Amygdala (tissue), 56 donors: ENCODE data around the gene WDPCP.
"Not testable (repeated sequence)": the region's sequence is repeated elsewhere in the genome, so short reads cannot be mapped to it uniquely, and the experiment has no call there.

ENCODE experiments used
- DNase-seq, 56 donors: peaks; one replicate each; lab custom pipeline; 2025; lab: John Stamatoyannopoulos, UW

Gene WDPCP, protein sequence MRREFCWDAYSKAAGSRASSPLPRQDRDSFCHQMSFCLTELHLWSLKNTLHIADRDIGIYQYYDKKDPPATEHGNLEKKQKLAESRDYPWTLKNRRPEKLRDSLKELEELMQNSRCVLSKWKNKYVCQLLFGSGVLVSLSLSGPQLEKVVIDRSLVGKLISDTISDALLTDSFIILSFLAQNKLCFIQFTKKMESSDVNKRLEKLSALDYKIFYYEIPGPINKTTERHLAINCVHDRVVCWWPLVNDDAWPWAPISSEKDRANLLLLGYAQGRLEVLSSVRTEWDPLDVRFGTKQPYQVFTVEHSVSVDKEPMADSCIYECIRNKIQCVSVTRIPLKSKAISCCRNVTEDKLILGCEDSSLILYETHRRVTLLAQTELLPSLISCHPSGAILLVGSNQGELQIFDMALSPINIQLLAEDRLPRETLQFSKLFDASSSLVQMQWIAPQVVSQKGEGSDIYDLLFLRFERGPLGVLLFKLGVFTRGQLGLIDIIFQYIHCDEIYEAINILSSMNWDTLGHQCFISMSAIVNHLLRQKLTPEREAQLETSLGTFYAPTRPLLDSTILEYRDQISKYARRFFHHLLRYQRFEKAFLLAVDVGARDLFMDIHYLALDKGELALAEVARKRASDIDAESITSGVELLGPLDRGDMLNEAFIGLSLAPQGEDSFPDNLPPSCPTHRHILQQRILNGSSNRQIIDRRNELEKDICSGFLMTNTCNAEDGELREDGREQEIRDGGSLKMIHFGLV

DNA sequence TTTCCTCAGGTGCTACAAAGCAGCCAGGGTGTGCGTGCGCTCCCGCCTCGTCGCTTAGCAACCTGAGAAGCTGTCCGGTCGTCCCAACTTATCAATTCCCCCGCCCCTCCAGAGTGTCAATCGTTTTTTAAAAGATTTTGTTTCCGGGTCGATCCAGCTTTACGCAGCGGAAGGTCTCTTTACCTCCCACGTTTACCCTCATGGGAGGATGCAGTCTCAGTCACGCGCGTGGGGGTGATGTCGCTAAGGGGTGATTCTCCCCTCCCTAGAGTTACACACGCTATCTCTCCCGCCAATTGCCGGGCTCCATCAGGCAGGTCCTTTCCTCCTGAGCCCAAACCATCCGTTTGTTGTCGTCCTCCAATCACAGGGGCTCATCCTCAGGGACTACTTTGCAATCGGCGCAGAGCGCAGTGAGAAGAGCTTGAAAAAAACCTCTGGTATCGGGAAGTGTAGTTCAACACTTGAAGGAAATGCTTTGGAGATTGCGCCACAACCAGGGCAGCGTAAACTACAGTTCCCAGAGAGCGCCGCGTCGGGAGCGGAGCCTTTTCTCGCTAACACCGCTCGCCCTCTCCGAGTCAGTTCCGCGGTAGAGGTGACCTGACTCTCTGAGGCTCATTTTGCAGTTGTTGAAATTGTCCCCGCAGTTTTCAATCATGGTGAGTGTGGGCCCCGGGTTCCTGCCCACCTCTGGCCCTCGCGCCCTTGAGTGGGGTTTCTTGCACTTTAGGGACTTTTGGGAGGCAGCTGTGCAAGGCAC lies at the start of gene WDPCP, which contains the start of gene MDH1:
Gene WDPCP (minus strand): TSS at position 93 of the 763 bp plus-strand sequence. CDS start 206 bp downstream, outside the sequence.
Gene MDH1 (plus strand): TSS at position 579 of the 763 bp plus-strand sequence. CDS start 81 bp downstream, at position 660.
- DNase-seq, result peak; percentile 68 to 99 (median 94)

DNA sequence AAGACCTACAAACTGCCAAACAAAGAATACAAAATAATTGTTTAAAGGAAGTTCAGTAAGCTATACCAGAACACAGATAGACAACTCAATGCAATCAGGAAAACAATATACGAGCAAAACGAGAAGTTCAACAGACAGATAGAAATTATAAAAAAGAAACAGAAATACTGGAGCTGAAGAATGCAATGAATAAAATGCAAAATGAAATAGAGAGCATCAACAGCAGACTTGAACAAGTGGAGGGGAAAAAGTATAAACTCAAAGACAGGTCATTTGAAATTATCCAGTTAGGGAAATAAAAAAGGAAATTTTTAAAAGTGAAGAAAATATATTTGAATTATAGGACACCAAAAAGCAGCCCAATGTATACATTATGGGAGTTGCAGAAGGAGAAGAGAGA lies 44.1 kb upstream of the WDPCP start:
- DNase-seq, result no peak

DNA sequence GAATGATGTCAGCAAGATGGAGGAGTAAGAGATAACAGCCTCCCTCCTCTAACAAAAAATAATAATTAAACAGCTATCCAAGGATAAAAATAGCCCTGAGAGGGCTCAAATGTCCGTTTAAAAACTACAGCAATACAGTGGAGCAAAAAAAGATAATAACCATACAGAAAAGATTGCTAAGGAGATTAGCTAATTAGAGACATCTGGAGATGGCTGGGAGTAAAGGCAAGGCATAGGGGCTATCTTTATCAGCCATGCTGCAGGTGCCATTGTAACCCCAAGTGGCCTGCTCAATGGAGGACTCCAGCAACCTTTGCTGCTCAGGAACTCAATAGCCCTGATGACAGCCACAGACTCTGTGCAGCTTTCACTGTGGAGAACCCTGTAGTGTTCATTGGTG lies 43.2 kb upstream of the WDPCP start:
- no peak for DNase-seq

DNA sequence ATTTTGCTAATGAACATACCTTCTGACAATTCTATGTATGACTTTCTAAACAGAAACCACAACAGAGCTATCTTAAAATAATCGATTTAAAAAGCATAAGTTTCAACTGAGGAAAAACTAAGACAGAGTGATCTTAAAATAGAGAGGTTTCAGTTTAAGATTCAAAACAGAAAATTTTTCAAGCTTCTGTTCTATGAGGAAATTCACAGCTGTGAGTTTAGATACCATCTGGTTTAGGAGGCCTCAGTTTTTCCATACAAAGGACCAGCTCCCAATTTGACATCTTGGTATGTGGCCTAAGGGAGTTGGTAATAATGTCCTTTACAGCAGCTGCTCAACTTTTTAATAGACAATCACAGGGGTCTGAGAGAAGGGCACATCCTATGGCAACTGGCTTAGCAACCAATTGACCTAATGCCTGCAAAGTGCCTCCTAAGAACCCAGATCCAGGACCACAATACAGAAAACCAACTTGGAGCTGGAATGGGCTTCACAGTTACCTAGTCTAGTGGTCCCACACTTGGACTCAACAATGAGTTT lies 40.2 kb upstream of the WDPCP start:
- DNase-seq, result no peak

DNA sequence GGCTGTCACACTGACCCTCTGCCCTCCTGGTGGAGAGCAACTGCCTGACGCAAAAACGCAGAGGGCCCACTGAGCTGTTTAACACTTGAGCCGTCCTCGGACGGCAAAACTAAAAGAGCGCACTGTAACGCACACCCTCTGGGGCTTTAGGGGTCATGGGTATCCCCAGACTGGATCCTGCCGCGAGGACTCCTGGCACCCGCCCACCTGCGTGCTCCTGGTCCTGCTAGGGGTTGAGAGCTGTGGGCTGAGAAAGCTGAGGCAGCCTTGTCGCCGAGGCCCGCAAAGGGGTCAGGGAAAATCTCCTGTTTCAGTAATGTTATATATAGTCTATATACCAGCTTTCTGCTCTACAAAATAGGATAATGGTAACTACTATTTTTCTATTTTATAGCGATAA lies 39.6 kb upstream of the WDPCP start:
- no peak for DNase-seq

DNA sequence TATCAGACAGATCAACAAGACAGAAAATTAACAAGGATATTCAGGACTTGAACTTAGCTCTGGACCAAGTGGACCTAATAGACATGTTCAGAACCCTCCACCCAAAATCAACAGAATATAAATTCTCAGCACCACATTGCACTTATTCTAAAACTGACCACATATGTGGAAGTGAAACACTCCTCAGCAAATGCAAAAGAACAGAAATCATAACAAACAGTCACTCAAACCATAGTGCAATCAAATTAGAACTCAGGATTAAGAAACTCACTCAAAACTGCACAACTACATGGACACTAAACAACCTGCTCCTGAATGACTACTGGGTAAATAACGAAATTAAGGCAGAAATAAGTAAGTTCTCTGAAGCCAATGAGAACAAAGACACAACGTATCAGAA lies 35.5 kb upstream of the WDPCP start:
- not testable (repeated sequence) for DNase-seq

DNA sequence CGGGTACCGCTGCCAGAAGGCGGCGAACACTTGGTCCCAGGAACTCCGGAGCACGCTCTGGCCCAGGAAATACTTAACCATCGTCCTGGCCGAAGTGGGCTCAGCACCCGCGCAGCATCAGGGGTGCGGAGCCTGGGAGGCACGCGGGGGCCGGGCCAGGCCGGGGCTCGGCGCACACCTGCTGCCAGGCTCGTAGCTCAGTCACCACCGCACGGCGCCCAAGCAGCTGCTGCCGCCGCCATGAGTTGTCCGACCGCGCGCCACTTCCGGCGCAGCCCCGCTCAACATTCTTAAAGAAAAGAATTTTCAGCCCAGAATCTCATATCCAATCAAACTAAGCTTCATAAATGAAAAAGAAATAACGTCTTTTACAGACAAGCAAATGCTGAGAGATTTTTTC lies 34.5 kb upstream of the WDPCP start:
- DNase-seq, result no peak

DNA sequence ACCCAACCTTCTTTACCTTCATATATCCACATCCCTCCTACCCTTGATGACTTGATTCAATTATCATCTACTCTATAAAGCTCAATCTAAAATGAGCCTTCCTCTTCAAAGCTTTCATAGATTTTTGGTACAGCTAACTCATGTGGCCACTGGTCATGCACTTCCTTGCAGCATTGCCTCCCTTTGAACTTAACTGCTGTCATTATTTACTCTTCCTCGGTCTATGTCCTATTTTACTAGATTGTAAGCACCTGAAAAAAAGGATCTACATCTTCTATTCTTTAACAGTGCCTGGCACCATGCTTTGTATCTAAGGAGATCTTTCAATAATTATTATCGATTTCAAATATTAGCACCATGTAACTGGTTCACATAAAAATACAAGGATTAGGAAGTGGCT lies 31.1 kb upstream of the WDPCP start:
- DNase-seq, result no peak

DNA sequence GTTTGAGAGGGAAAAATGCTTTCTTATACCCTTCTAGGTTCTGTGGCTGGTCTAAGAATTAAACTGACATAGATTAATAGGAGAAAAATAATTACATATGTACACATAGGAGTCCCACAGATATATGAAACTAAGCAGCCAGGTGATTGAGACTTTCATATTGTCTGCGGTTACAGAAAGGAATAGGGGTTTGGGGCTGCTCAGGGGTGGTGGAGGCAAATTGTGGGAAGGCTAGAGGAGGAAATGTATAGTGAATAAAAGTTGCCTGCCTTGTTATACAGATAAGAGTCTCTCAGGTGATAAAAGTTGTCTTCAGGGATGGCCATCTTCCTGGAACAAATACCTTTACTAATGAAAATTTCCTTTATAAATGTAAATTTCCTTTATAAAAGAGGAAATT lies 29.1 kb upstream of the WDPCP start:
- no peak for DNase-seq

DNA sequence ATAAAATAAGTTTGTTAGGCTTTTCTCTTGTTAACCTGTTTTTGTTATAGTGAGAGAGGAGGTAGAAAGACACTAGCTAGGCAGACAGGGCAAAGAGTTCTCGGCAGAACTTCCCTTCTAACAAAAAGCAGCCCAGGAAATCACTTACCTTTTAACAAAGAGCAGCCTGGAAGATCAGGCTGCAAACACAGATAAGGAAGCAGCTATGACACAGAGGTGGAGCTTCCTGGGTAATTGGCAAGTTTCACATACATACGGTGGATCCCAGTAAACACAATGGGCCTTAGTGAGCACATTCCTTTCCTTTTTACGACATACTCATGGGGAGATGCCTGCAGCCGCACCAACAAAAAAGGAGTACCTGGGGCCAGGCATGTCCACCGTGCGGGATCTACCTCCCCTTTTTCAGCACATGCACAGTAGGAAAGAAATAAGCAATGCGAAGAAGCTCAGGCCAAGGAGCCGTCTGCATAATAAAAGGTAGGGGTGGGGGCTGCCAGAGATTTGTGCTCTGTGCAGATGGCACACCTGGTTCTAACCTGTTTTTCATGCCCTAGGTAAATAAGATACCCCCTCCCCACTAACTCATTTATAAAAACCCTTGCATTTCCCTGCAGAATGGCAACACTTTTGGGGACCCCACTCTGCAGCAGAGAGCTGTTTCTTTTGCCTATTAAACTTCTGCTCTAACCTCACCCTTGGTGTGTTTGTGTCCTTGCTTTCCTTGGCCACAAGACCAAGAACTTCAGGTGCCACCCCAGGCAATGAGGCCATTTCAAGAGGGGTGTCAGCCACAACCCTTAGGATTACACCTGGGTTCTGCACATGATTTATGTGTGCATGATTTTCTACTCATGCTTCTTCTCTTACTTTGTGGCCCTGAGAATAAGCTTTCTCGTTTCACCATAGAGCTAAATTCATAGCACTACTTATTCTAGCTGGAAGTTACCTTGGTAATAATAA lies 27.0 kb upstream of the WDPCP start:
- no peak for DNase-seq

DNA sequence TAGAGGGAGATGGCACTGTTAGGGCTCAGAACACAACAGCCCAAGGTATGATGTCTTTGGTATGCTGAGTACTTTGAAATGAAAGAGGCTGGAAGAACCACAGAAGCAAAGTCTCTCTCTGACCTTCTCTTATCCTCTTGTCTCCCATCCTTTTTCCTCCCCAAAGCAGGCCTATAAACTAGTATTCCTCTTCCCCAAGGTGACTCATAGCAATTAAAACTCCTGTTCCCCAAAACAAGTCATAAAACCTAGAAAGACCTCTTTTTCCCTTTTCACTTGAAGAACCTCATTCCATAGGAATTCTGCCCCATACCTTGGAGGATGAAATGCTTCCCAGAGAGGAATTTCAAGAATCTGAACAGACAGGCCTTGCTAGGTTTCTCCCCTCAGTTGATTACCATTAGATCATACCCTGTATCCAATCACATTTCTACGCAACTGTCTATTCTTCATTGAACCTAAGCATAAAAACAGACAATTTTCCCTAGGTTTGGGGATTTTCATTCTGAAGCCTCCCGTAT lies 26.2 kb upstream of the WDPCP start:
- DNase-seq, result no peak

DNA sequence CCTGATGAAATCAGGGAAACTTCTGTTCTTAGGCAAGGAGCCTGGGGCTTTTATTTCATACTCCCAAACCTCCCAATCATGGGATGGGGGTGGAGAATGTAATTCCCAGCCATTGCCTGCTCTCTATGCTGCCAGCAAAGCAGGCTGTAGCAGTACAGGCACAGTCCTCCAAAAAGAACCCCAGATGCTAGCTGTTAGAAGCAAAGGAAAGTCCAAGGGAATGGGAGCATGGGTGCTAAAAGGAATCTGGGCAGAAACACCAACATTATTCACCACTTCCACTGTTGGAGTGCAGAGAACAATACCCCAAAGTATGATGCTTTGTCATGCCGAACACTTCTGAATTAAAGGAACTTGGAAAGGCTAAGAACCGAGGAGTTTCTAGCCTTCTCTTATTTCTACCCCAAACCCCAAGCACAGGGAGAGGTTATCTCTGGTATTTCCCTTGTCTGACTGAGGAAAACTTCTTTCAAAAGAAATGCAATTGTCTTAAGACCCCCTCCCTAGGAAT lies 25.2 kb upstream of the WDPCP start:
- DNase-seq, result no peak

DNA sequence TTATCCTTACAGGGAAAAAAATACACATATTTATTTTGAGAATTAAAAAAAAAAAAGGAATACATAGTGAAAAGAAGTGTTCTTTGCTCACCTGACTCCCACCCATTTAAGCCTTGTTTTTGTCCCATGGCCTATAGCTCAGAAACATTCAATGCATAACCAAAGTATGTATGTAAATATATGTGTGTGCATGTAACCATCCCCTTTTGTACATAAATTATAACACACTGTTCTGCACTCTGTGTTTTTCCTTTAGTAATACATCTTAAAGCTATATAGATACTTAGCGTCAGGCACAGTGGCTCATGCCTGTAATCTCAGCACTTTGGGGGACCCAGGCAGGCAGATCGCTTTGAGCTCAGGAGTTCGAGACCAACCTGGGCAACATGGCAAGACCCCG lies 22.2 kb upstream of the WDPCP start:
- DNase-seq, result no peak

DNA sequence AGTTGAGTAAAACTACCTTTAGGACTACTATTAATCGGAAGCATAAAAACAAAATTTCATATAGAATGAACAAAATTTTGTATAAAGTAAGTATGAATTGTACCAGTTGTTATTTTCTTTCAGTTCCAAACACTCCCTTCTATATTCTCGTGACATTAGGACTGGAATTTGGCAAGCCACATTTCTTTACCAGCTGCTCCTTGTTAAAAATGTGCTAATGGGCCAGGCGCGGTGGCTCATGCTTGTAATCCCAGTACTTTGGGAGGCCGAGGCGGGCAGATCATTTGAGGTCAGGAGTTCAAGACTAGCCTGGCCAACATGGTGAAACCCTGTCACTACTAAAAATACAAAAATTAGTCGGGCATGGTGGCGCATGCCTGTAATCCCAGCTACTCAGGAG lies 20.6 kb upstream of the WDPCP start:
- not testable (repeated sequence) for DNase-seq

DNA sequence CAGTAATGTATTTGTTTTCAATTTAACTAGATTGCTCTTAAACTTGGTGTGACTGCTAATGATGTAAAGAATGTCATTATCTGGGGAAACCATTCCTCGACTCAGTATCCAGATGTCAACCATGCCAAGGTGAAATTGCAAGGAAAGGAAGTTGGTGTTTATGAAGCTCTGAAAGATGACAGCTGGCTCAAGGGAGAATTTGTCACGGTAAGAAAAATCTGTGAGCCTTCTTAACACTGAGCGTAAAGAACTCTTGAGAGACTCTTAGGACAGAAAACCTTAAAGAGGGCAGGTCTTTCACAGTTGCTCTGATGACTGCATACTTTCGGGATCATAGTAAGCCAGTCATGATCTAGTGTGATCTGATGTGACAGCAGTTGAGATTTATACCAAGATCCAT lies 16.4 kb upstream of the WDPCP start:
- no peak for DNase-seq

DNA sequence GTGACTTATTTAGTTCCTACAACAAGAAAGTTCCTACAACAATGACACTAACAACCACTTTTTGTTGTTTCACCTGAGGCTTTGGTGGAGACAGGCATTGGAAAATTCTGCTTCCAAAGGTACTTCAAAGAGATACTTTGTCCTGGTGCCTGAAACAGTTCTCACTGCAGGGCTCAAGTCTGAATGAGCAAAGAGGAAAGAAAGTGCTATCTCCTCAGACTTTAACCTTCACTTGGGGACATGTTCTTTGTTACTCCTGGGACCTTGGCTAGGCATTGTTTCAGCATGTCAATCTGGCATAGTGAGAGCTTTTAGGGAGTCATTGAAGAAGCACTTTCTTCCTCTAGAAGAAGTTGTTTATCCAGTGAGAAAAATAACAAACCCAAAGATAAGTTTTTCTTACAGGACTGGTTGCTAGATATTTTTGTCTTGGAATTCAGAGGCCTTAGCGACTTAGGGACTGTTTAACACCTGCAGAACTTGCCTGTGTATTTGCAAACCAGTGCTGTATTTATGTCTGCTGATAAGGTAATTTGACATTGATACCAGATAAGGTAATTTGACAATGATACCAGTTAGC lies 12.7 kb upstream of the WDPCP start:
- no peak for DNase-seq

DNA sequence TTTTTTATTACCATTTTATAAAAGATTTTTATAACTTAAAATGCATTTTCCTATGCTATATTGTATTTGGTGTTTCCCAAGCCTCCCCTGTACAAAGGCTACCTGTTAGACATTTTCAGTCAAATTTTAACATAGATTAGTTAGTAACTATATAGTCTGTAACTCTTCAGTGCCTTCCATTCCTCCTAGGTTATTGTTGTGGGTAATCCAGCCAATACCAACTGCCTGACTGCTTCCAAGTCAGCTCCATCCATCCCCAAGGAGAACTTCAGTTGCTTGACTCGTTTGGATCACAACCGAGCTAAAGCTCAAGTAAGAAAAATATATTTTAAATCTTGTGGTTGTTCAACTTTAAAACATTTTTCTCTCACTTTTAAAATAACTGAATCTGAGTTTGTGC lies 10.7 kb upstream of the WDPCP start:
- no peak for DNase-seq

DNA sequence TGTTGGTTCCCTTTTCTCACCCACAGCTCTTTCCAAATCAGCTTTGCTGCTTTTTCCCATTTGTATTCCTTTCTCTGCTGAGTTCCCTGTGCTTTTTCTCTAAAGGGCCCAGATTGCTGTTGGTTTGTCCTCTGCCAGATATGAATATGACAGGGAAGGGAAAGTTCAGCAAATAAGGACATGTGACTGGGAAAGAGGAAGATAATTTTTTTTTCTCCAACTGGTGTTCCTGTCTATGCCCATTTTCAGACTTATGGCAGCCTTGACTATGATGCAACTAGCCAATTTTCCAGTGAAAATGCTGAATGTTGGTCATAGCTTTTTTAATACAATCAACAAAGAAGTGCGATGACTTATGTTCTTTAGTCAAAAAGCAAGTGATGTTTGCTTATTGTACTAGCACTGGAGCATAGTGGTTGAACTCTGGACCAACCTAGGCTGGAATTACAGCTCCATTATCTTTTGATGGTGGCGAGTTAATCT lies 8.2 kb upstream of the WDPCP start:
- no peak for DNase-seq

DNA sequence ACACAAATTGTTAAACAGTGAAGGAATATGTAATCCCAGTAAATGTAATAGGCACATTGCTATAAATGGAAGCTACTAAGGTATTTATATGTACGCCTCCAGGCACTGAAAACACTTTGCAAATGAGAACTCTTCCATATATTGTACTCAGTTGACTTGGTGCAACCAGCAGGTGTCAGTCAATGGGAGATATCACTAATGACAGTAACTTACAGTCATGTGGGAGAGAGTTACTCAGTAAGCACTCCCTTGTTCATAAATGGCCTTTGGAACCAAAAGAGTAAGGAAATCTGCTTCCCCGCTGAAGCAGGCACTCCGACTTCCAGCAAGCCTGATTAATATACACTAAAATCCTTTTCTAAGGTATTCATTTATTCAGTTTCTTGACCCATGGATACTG lies 6.4 kb upstream of the WDPCP start:
- DNase-seq, result no peak
